Esophagus muscularis mucosa (tissue), 3 donors: ENCODE data around the gene MTHFD2L.

ENCODE experiments used
- EP300 ChIP-seq: sonication (generic); formaldehyde crosslinking; IDR thresholded peaks from one replicate; pipeline ENCODE4 v1.6.1; 2017; ENCODE audit warnings: antibody characterized with exemption
- POLR2A ChIP-seq: fragments of 450-650 bp; IDR thresholded peaks from one replicate; pipeline ENCODE4 v1.6.1; 2017; ENCODE audit warnings: antibody characterized with exemption, moderate library complexity, mild to moderate bottlenecking, low read depth
- POLR2AphosphoS5 ChIP-seq, 2 donors: sonication (generic); formaldehyde crosslinking; IDR thresholded peaks; one replicate each; pipeline ENCODE4 v1.6.1; 2017; ENCODE audit warnings: antibody characterized with exemption in 2 of 2

- TF ChIP-seq EP300, result no peak
- TF ChIP-seq POLR2A, result no peak
- no peak for TF ChIP-seq POLR2AphosphoS5 (IDR thresholded peaks at IDR 0.05)
These were observed 73.1 kb downstream of the MTHFD2L start for GRCh38 chr4:74230902-74231499.
